Neural cell (in vitro differentiated cells): ENCODE measurements around the gene GLT1D1. TPM values are rescaled to one million over a fixed set of nuclear protein-coding genes. Genes with fewer than 3 reads are reported as not detected.

Experiments used
- H2AFZ ChIP-seq: fragments of 200-600, 300-800 bp; sonication (generic), shearing (Covaris generic); 2 replicates; pipeline ENCODE4 v1.6.0; 2014; ENCODE audit warnings: low read depth, mild to moderate bottlenecking, antibody characterized with exemption, low read length, moderate library complexity
- H3F3A ChIP-seq: fragments of 200-600 bp; shearing (Covaris generic); 2 replicates; pipeline ENCODE4 v1.6.1; 2016; ENCODE audit warnings: mild to moderate bottlenecking, moderate library complexity, mixed read lengths, antibody characterized with exemption, low read length; ENCODE audit not compliant: insufficient read depth, poor library complexity, severe bottlenecking
- H3K27ac ChIP-seq: fragments of 200-600, 300-800 bp; sonication (generic), shearing (Covaris generic); 2 replicates; pipeline ENCODE4 v1.5.1; 2014; ENCODE audit warnings: mild to moderate bottlenecking, low read length, moderate library complexity
- H3K27me3 ChIP-seq: fragments of 300-800, 200-600 bp; sonication (generic), shearing (Covaris generic); 2 replicates; pipeline ENCODE4 v1.6.0; 2014; ENCODE audit warnings: mild to moderate bottlenecking, low read depth, low read length, moderate library complexity; ENCODE audit not compliant: insufficient read depth
- H3K36me3 ChIP-seq: fragments of 300-800, 200-600 bp; sonication (generic), shearing (Covaris generic); 2 replicates; pipeline ENCODE4 v1.5.1; 2014; ENCODE audit warnings: mild to moderate bottlenecking, antibody characterized with exemption, low read length, moderate library complexity; ENCODE audit not compliant: insufficient read depth
- H3K4me2 ChIP-seq: fragments of 300-800, 200-600 bp; sonication (generic), shearing (Covaris generic); 2 replicates; pipeline ENCODE4 v1.6.0; 2014; ENCODE audit warnings: mild to moderate bottlenecking, low read length
- H3K4me3 ChIP-seq: fragments of 300-800, 200-600 bp; sonication (generic), shearing (Covaris generic); 2 replicates; pipeline ENCODE4 v1.5.1; 2014; ENCODE audit warnings: mild to moderate bottlenecking, low read length, moderate library complexity
- H3K79me2 ChIP-seq: fragments of 200-600 bp; shearing (Covaris generic); replicated peaks from 2 replicates; pipeline ENCODE4 v1.6.0; 2014; ENCODE audit warnings: mild to moderate bottlenecking, low read length, moderate library complexity; ENCODE audit not compliant: insufficient read depth
- H3K9ac ChIP-seq: fragments of 300-800, 200-600 bp; sonication (generic), shearing (Covaris generic); 2 replicates; pipeline ENCODE4 v1.6.1; 2016; ENCODE audit warnings: mild to moderate bottlenecking, low read length, mixed read lengths
- H3K9me2 ChIP-seq: fragments of 200-600 bp; shearing (Covaris generic); 2 replicates; pipeline ENCODE4 v1.6.1; 2016; ENCODE audit warnings: mild to moderate bottlenecking, low read length, mixed read lengths; ENCODE audit not compliant: insufficient read depth
- H3K9me3 ChIP-seq: fragments of 200-600, 300-800 bp; sonication (generic), shearing (Covaris generic); 2 replicates; pipeline ENCODE4 v1.6.1; 2016; ENCODE audit warnings: mild to moderate bottlenecking, mixed run types, low read length, moderate library complexity, mixed read lengths
- H4K20me1 ChIP-seq: fragments of 200-600 bp; shearing (Covaris generic); 2 replicates; pipeline ENCODE4 v1.6.1; 2016; ENCODE audit warnings: mild to moderate bottlenecking, mixed run types; ENCODE audit not compliant: insufficient read depth
- EP300 ChIP-seq: fragments of 450-650 bp; conservative IDR thresholded peaks from 2 replicates; pipeline ENCODE4 v1.6.1; 2014; ENCODE audit warnings: antibody characterized with exemption, mild to moderate bottlenecking, moderate library complexity; ENCODE audit not compliant: poor library complexity, severe bottlenecking
- EZH2 ChIP-seq: fragments of 200-600, 300-800 bp; shearing (Covaris generic), sonication (generic); IDR thresholded peaks from 2 replicates; pipeline ENCODE4 v1.6.1; 2014; ENCODE audit warnings: antibody characterized with exemption, low read length, borderline replicate concordance, mild to moderate bottlenecking; ENCODE audit not compliant: insufficient read depth, poor library complexity, severe bottlenecking
- RAD21 ChIP-seq: fragments of 450-650 bp; conservative IDR thresholded peaks from 2 replicates; pipeline ENCODE4 v1.6.1; 2014; ENCODE audit warnings: antibody characterized with exemption, mild to moderate bottlenecking, moderate library complexity
- SMC3 ChIP-seq: fragments of 450-650 bp; conservative IDR thresholded peaks from 2 replicates; pipeline ENCODE4 v1.6.1; 2014; ENCODE audit warnings: antibody characterized with exemption, mild to moderate bottlenecking, moderate library complexity; ENCODE audit not compliant: poor library complexity
- TAF1 ChIP-seq: IDR thresholded peaks from 2 replicates; pipeline ENCODE4 v1.6.1; 2012; ENCODE audit warnings: low read depth
- polyA plus RNA-seq: library from polyadenylated mRNA; depleted of rRNA; stranded (reverse); fragments of >200 nt; gene quantifications from 2 replicates; pipeline ENCODE4 v1.2.3, GENCODE V29; 2014
- TF ChIP-seq, protein P1 (sequence below): fragments of 450-650 bp; IDR thresholded peaks from 2 replicates; pipeline ENCODE4 v1.5.1; 2014; ENCODE audit warnings: antibody characterized with exemption, mild to moderate bottlenecking, moderate library complexity; ENCODE audit not compliant: poor library complexity, severe bottlenecking
- TF ChIP-seq, protein P2 (sequence below): IDR thresholded peaks from 2 replicates; pipeline ENCODE4 v1.6.1; 2012; ENCODE audit warnings: borderline replicate concordance

The GLT1D1 gene
- polyA plus RNA-seq, 1 donor from 2014 or later, result 3.9 TPM

DNA sequence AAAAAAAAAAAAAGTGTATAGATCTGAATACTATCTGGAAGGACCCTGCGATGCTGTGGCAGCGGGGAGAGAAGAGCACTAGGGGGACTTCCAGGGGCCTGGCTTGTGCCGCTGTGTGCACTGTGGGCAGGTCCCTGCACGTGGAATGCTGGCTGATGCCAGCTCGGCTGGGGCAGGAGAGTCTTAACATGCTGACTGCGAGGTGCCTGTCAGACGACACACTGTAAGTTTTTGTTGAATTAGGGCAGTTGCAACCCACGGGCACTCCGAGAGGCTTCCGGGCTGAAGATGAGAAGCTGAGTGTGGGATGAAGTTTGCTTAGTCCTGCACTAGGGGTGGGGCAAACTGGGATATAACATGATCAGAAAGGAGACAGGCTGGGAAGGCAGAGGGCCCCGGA, 10.7 kb downstream of the GLT1D1 start:
- no peak overlapping the region for H3K9ac ChIP-seq
- H3K9me3 ChIP-seq, result no peaks in the 10 kb centered on the region
- TF ChIP-seq EZH2, result no peak
- TF ChIP-seq, protein P1, sequence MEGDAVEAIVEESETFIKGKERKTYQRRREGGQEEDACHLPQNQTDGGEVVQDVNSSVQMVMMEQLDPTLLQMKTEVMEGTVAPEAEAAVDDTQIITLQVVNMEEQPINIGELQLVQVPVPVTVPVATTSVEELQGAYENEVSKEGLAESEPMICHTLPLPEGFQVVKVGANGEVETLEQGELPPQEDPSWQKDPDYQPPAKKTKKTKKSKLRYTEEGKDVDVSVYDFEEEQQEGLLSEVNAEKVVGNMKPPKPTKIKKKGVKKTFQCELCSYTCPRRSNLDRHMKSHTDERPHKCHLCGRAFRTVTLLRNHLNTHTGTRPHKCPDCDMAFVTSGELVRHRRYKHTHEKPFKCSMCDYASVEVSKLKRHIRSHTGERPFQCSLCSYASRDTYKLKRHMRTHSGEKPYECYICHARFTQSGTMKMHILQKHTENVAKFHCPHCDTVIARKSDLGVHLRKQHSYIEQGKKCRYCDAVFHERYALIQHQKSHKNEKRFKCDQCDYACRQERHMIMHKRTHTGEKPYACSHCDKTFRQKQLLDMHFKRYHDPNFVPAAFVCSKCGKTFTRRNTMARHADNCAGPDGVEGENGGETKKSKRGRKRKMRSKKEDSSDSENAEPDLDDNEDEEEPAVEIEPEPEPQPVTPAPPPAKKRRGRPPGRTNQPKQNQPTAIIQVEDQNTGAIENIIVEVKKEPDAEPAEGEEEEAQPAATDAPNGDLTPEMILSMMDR, result no peak
- TF ChIP-seq, protein P2, sequence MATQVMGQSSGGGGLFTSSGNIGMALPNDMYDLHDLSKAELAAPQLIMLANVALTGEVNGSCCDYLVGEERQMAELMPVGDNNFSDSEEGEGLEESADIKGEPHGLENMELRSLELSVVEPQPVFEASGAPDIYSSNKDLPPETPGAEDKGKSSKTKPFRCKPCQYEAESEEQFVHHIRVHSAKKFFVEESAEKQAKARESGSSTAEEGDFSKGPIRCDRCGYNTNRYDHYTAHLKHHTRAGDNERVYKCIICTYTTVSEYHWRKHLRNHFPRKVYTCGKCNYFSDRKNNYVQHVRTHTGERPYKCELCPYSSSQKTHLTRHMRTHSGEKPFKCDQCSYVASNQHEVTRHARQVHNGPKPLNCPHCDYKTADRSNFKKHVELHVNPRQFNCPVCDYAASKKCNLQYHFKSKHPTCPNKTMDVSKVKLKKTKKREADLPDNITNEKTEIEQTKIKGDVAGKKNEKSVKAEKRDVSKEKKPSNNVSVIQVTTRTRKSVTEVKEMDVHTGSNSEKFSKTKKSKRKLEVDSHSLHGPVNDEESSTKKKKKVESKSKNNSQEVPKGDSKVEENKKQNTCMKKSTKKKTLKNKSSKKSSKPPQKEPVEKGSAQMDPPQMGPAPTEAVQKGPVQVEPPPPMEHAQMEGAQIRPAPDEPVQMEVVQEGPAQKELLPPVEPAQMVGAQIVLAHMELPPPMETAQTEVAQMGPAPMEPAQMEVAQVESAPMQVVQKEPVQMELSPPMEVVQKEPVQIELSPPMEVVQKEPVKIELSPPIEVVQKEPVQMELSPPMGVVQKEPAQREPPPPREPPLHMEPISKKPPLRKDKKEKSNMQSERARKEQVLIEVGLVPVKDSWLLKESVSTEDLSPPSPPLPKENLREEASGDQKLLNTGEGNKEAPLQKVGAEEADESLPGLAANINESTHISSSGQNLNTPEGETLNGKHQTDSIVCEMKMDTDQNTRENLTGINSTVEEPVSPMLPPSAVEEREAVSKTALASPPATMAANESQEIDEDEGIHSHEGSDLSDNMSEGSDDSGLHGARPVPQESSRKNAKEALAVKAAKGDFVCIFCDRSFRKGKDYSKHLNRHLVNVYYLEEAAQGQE, result no peak
- TF ChIP-seq EP300, result no peak
- TF ChIP-seq RAD21, result no peak
- H3K36me3 ChIP-seq, result no peaks in the 10 kb centered on the region
- H3F3A ChIP-seq, result no peaks in the 10 kb centered on the region
- H3K27me3 ChIP-seq, result no peaks in the 10 kb centered on the region
- H2AFZ ChIP-seq, result no peak overlapping the region
- no peaks in the 10 kb centered on the region for H4K20me1 ChIP-seq
- no peak overlapping the region for H3K4me3 ChIP-seq
- no peaks in the 10 kb centered on the region for H3K9me2 ChIP-seq
- no peaks in the 10 kb centered on the region for H3K79me2 ChIP-seq
- no peak overlapping the region for H3K4me2 ChIP-seq
- H3K27ac ChIP-seq, result no peak overlapping the region

DNA sequence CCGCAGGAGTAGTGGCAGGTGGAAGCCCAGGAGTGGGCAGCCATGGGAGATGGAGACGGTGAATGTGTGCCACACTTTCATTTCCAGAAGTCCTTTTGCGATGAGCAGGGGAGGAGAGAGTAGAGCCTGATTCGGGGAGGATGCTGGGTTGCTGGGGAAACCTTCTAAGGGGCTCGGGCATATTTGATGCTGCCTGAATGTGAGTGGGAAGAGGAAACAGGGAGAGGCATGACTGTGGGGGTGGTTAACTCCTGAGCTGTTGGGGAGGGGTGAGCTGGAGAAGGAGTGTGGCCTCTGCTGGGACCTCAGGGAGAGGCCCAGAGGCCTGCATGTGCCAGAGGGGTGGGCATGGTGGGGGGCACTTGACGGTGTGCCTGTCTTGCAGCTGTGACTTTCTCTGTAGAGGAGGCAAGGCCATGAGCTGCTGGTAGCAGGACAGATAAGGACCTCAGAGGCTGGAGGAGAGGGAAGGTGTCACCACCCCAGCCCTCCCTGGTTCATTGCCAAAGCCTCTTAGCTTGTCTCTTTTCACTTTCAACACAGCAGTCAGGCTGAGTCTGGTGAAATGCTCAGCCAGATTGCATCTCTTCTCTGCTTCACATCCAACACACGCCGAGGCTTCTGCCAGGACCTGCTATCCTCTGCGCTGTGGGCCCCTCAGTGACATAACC, 11.4 kb downstream of the GLT1D1 start:
- H3F3A ChIP-seq, result no peaks in the 10 kb centered on the region
- no peaks in the 10 kb centered on the region for H3K27me3 ChIP-seq
- no peak for TF ChIP-seq EZH2
- no peak for TF ChIP-seq RAD21
- TF ChIP-seq, protein P2, result no peak
- TF ChIP-seq SMC3, result no peak
- no peak for TF ChIP-seq TAF1
- H3K4me3 ChIP-seq, result no peak overlapping the region
- H3K36me3 ChIP-seq, result no peaks in the 10 kb centered on the region
- no peaks in the 10 kb centered on the region for H3K9me3 ChIP-seq
- H3K27ac ChIP-seq, result no peak overlapping the region
- H4K20me1 ChIP-seq, result no peaks in the 10 kb centered on the region
- no peaks in the 10 kb centered on the region for H3K79me2 ChIP-seq
- no peak overlapping the region for H3K4me2 ChIP-seq
- H3K9ac ChIP-seq, result no peak overlapping the region
- no peaks in the 10 kb centered on the region for H3K9me2 ChIP-seq
- H2AFZ ChIP-seq, result no peak overlapping the region
